Keratinocyte (primary cell): ENCODE results near the gene GSTCD.

Source experiments
- EZH2 ChIP-seq: IDR thresholded peaks from one replicate; pipeline ENCODE4 v1.6.1; 2012; ENCODE audit warnings: inconsistent platforms, mild to moderate bottlenecking, low read length, moderate library complexity
- TF ChIP-seq, protein P1 (sequence below), 3 experiments: IDR thresholded peaks in 1 of 3; conservative IDR thresholded peaks in 1 of 3; optimal IDR thresholded peaks in 1 of 3; 2 replicates in 2 of 3; 3 replicates in 1 of 3; pipeline versions ENCODE3 to v1.5.1; 2011; ENCODE audit warnings: low read length in 3 of 3, mild to moderate bottlenecking in 3 of 3, moderate library complexity in 2 of 3, control low read depth in 1 of 3, inconsistent platforms in 1 of 3; ENCODE audit not compliant: insufficient read depth in 2 of 3; ENCODE audit errors: extremely low read depth in 1 of 3

- TF ChIP-seq, protein P1, sequence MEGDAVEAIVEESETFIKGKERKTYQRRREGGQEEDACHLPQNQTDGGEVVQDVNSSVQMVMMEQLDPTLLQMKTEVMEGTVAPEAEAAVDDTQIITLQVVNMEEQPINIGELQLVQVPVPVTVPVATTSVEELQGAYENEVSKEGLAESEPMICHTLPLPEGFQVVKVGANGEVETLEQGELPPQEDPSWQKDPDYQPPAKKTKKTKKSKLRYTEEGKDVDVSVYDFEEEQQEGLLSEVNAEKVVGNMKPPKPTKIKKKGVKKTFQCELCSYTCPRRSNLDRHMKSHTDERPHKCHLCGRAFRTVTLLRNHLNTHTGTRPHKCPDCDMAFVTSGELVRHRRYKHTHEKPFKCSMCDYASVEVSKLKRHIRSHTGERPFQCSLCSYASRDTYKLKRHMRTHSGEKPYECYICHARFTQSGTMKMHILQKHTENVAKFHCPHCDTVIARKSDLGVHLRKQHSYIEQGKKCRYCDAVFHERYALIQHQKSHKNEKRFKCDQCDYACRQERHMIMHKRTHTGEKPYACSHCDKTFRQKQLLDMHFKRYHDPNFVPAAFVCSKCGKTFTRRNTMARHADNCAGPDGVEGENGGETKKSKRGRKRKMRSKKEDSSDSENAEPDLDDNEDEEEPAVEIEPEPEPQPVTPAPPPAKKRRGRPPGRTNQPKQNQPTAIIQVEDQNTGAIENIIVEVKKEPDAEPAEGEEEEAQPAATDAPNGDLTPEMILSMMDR (optimal IDR thresholded peaks at IDR 0.05 in 1 of 3, IDR thresholded peaks at IDR 0.05 in 1 of 3, conservative IDR thresholded peaks at IDR 0.05 in 1 of 3; ENCODE audit: extremely low read depth in 1 of 3, insufficient read depth in 2 of 3, low read length in 3 of 3) = no peak
- TF ChIP-seq EZH2 = no peak
Measured at GRCh38 chr4:105843941-105844340, 135.4 kb downstream of the GSTCD start.
